KOPT-K1 (cell line): Measurements from ENCODE around the gene CLK1.

Source experiments
- H3K27ac ChIP-seq: fragments of 200-600 bp; sonication (generic); 2 replicates; pipeline ENCODE4 v1.5.1; 2016; ENCODE audit warnings: antibody characterized with exemption, mild to moderate bottlenecking, low read depth, low read length; ENCODE audit not compliant: poor library complexity, severe bottlenecking
- H3K36me3 ChIP-seq: fragments of 200-600 bp; sonication (generic); 2 replicates; pipeline ENCODE4 v1.5.1; 2017; ENCODE audit warnings: antibody characterized with exemption, mild to moderate bottlenecking, low read length, moderate library complexity; ENCODE audit not compliant: insufficient read depth
- H3K9me3 ChIP-seq: fragments of 200-600 bp; sonication (generic); 2 replicates; pipeline ENCODE4 v1.5.1; 2017; ENCODE audit warnings: antibody characterized with exemption, low read length, mild to moderate bottlenecking; ENCODE audit not compliant: insufficient read depth, poor library complexity, severe bottlenecking

The CLK1 gene

DNA sequence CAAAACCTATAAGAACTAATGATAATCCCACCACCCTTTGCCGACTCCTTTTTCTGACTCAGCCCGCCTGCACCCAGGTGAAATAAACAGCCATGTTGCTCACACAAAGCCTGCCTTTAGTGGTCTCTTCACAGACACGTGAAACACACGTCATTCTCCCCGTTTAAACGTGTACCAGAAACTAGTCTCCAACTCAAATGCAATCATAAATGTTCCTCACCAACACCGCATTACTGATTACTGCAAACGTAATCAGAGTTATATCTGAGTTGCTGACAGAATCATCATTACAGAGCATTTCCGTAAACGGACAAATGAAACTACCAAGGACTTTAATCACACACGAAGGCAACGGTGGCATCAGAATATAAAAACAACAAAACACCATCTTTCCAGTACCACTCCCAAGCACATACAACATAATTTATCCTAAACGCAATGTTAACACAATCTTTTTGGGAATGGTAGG lies 1.9 kb downstream of the CLK1 start:
- H3K9me3 ChIP-seq = no peaks in the 10 kb centered on the region
- H3K36me3 ChIP-seq = peaks cover 51% of the 10 kb centered on the region
- H3K27ac ChIP-seq = peak overlapping the region; percentile 94

DNA sequence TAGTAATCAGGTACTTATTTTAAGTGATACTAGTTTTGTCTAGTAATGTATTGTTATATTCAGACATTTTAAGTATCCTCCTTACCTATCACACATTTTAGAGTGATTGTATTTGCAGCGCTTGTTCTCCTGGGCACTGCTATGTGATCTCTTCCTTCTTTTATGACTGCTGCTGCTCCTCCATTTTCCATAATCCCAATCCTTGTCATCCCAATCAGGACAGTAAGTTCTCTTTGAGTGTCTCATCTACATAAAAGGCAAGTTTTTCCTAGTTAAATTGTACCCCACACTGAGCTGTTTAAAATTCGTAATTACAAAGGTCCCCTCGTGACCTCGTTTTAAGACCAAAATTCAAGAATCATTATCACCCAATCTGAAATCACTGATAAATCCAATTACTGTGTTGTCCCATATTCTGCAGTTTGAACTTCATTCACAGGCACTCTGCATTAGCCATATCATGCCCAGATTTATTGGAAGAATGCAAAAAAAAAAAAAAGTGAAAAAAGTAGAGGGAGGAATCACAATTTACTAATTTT lies 2.8 kb downstream of the CLK1 start:
- no peaks in the 10 kb centered on the region for H3K9me3 ChIP-seq
- peaks cover 59% of the 10 kb centered on the region for H3K36me3 ChIP-seq
- H3K27ac ChIP-seq = peak overlapping the region; percentile 4

DNA sequence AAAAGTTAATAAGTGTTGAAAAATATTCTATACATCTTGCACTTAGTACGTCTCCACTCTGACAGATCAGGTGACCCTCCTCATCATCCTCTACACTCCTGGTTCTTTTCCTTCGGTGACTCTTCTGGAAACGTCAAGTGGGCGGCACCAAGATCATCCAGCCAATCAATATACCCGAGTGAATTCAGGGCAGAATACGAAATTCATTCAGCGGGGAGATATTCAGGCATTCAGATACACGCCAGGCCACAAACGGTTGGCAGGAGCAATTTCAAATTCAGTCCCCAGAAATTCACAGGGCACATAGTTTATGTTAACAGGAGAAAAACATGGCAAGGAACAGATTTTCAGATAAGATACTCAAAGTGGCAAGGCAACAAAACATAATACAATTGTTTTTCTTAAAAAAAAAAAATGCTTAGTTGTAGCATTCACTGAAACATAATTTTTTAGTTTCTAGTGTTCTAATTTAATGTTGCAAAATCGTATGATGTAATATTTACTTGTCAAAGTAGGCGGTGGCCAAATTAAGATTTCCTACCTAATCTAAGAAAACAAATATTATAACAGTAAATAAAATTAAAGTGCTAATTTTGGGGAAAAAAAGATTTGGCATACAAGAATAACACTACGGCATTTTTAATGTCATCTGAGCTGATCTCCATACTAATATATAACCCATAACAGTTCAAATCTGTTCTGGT lies 4.2 kb downstream of the CLK1 start:
- H3K27ac ChIP-seq = no peak overlapping the region
- H3K9me3 ChIP-seq = no peaks in the 10 kb centered on the region
- H3K36me3 ChIP-seq = peaks cover 74% of the 10 kb centered on the region

DNA sequence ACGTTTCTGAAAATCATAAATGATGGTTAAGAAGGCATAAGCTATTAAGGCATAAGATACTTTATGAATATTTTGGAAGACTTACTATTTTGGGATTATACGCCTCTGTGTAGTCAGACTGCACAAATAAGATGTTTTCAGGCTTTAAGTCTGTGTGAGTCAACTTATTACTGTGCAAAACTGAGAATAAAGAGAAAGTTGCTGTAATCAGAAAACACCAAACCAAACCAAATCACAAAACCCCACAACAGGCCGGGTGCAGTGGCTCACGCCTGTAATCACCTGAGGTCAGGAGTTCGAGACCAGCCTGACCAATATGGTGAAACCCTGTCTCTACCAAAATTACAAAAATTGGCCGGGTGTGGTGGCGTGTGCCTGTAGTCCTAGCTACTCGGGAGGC lies 7.7 kb downstream of the CLK1 start:
- no peaks in the 10 kb centered on the region for H3K9me3 ChIP-seq
- no peak overlapping the region for H3K27ac ChIP-seq
- H3K36me3 ChIP-seq = peaks cover 100% of the 10 kb centered on the region

DNA sequence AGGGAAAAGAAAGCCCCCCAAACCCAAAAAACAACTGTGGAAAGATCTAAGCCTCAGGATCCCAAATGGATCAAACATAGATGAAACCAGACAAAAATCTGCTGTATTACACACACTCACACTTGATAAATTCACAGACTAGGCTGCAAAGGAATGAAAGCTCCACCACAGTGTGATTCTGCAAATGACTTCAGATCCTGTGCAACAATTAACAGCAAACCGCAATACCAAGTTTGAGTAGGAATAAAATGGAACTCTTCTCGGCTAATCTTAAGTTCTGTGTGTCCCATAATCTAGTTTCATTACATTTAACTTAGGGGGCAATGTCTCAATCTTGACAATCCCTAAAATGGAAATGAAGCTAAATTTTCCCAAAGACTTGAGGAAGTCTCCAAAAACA lies 11.9 kb downstream of the CLK1 start:
- H3K9me3 ChIP-seq = no peaks in the 10 kb centered on the region
- no peak overlapping the region for H3K27ac ChIP-seq
- H3K36me3 ChIP-seq = peaks cover 75% of the 10 kb centered on the region

DNA sequence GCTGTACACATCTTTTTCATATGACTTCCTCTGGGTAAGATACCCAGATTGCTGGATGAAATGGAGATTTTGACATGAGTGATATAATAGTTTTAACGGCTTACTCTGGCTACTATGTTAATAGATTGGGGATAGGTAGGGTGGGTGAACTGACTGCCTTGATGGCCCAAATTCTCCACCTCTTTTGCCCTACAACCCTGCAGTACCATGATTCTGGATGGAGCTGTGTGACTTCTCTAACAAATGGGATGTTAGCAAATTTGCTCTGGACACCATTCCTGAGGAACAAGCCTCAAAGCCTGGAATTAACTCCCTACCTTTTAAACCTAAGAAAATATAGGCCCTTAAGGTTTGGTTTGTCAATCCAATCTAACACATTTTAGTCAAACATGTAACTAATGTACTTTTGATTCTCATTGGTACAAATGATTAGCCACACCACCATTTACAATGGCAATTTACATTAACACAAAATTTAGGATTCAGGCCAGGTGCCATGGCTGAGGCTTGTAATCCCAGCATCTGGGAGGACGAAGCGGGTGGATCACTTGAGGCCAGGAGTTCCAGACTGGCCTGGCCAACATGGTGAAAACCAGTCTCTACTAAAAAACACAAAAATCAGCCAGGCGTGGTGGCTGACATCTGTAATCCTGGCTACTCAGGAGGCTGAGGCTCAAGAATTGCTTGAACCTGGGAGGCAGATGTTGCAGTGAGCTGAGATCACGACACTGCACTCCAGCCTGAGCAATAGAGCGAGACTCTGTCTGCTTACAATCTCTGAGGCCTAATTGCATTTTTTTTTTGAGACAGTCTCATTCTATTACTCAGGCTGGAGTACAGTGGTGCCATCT lies 12.8 kb downstream of the CLK1 start:
- H3K36me3 ChIP-seq = peaks cover 65% of the 10 kb centered on the region
- H3K9me3 ChIP-seq = no peaks in the 10 kb centered on the region
- H3K27ac ChIP-seq = no peak overlapping the region

DNA sequence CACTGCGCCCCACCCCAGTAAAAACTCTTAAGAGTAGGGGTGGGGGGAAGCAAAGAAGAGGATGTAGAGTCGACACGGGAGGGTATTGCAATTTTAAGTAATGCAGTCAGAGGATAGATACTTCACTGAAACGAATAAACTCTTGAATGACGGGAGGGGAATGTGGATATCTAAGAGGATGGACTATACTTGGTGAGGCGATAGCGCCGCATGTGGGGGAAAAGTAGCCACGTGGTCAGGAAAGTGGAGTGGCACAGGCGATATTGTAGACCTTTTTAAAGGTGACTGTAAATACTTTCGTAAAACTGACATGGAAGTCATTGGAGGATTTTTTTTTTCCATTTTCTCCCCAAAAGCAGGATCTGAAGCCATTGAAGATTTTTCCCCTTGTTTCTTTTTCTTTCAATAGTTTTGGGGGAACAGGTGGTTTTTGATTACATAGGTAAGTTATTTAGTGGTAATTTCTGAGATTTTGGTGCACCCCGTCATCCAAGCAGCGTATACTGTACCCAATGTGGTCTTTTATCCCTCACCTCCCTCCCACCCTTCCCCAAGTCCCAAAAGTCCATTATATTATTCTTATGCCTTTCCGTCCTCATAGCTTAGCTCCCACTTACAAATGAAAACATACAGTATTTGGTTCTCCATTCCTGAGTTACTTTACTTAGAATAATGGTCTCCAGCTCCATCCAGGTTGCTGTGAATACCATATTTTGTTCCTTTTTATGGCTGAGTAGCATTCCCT lies 13.8 kb downstream of the CLK1 start:
- Histone ChIP-seq H3K9me3 (no peaks in the 10 kb centered on the region), H3K36me3 (peaks cover 56% of the 10 kb centered on the region), H3K27ac (no peak overlapping the region)

DNA sequence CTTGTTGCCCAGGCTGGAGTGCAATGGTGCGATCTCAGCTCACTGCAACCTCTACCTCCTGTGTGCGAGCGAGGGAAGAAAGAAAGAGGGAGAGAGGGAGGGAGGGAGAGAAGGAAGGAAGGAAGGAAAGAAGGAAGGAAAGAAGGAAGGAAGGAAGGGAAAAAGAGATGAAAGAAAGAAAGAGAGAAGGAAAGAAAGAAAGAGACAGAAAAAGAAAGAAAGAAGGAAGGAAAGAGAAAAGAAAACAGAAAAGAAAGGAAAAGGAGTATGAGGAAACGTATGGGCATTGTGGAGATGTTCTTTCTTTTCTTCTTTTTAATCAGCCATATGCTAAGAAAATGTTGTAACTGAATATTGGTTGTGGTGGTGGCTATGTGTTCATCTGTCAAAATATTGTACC lies 16.5 kb downstream of the CLK1 start:
- H3K9me3 ChIP-seq = no peaks in the 10 kb centered on the region
- peaks cover 28% of the 10 kb centered on the region for H3K36me3 ChIP-seq
- no peak overlapping the region for H3K27ac ChIP-seq

DNA sequence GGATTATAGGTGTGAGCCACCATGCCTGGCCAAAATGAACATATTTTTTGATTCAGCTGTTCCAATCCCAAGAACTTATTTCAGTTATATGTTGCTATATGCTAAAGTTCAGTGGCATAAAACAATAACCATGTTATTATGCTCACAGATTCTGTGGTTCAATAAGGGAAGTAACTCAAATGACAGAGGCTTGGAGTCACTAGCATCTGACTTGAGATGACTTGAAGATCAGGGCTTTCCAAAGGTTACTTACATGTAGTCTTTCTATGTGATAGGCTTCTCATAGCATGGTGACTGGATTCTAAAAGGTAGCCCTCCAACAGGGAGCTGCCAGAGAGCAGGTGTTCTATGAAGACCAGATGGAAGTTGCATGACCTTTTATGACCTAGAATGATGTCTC lies 17.2 kb downstream of the CLK1 start:
- H3K9me3 ChIP-seq = no peaks in the 10 kb centered on the region
- no peak overlapping the region for H3K27ac ChIP-seq
- peaks cover 22% of the 10 kb centered on the region for H3K36me3 ChIP-seq

DNA sequence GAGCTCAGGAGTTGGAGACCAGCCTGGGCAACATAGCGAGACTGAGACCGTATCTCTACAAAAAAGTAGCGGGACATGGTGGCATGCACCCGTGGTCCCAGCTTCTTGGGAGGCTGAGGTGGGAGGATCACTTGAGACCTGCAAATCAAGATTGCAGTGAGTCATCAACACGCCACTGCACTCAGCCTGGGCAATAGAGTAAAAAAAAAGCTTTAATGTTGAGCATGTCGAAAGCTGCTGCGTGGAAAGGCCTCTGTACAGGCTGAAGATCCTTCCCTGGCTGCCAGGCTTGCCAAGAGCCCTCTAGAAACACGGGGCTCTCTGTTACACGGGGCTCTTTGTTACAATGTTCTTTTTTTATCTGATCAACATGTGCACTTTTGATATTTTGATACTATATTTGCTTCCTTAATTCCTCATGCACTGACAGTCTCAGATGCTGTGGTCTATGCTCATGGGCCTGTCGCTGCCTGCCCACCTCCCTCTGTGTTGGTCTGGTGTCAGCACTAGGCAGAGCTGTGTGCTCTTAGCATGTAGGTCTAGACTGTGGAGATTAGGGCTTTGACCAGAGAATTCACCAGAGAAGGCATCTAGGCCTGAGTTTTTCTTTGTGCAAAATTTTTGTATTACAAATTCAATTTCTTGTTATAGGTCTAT lies 18.7 kb downstream of the CLK1 start:
- H3K36me3 ChIP-seq = peaks cover 7% of the 10 kb centered on the region
- no peaks in the 10 kb centered on the region for H3K9me3 ChIP-seq
- H3K27ac ChIP-seq = no peak overlapping the region

DNA sequence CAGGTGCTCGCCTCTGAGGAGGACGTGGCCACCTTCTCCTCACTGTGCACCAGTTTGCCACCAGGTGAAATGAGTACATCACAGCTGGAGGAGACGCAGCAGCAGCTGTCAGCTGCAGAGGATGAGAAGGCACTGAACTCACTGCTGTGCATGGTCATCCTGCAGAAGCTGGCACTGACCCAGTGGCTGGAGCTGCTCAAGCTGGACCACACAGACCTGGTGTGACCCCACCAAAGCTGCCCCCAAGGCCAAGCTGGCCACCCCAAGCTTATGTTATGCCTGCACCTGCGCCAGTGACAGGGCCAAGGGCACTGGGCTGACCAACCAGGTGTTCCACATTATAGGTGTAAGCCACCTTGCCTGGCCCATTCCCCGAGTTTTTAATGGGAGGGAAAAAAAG lies 19.3 kb downstream of the CLK1 start:
- Histone ChIP-seq H3K9me3 (no peaks in the 10 kb centered on the region), H3K36me3 (peaks cover under 1% of the 10 kb centered on the region; the same call in 1 of the 2 replicates), H3K27ac (no peak overlapping the region)

DNA sequence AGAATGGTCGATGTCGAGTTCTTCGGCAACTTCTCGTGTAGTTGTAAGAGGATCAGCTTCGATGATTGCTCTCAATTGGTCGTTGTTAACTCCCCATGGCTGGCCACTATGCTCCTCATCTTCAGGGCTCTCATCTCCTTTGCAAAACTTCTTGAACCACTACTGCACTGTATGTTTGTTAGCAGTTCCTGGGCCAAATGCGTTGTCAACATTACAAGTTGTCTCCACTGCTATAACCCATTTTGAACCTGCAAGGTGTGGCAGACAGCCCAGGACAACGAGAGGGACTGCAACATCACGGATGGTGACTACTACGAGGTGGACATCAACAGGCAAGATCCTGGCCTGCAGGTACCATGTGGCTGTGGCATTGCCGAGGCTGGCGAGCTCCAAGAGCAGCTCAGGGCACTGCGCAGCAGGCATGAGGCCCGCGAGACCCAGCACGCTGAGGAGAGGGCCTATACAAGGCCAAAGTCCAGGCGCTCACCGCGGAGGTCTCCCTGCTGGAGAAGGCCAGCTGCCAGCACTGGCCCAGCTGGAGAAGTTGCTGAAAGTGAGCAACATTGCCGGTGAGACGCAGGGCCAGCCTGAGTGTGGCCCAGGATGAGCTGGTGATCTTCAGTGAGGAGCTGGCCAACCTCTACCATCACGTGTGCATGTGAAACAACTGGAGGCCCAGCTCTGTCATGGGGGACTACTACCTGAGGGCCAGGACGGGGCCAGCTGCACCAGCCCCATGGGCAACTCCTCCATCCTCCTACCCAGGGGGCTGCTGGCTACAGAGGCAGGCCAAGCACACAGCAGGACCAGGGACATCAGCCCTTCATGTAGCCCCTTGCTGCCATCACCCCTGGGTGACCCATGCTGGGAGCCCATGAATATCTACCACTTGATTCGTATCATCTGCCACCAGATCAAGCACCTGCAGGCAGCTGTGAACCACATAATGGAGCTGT lies 20.2 kb downstream of the CLK1 start:
- no peaks in the 10 kb centered on the region for H3K36me3 ChIP-seq
- H3K9me3 ChIP-seq = no peaks in the 10 kb centered on the region
- no peak overlapping the region for H3K27ac ChIP-seq

DNA sequence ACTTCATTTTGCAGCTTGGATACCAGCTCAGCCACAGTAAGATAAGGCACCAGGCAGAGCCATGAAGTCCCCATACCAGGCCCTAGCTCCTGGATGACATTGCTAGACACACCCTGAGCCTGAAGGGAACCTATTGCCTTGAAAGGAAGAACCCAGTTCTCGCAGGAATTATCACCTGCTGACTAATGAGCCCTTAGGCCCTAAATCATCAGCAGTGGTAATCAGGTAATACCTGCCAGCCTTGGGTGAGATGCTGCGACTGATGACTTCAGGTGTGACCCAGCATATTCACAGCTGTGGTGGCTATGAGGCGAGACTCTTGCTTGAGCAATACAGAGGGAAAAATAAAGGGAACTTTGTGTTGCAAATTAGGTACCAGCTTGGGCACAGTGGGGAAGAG lies 24.9 kb downstream of the CLK1 start:
- Histone ChIP-seq H3K36me3 (no peaks in the 10 kb centered on the region), H3K9me3 (peaks cover 16% of the 10 kb centered on the region), H3K27ac (no peak overlapping the region)

DNA sequence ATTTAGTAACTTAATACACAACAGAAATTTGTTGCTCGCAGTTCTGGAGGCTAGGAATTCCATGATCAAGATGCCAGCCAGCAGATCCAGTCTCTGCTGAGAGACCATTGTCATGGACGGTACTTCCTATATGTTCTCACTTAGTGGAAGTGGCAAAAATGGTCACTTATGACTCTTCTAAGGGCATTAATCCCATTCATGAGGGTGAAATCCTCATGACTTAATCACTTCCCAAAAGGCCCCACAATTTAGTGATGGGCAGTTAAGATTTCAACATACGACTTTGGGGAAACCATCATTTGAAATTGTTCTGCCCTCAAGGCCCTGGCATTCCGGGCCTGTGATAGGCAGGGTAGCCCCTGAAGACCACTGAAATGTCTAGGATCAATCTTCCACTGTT lies 29.8 kb downstream of the CLK1 start:
- Histone ChIP-seq H3K36me3 (no peaks in the 10 kb centered on the region), H3K27ac (no peak overlapping the region), H3K9me3 (peaks cover 16% of the 10 kb centered on the region)
